Esophagus muscularis mucosa (tissue), 4 donors: Measurements from ENCODE around the gene PCNX1. TPM values are rescaled to one million over a fixed set of nuclear protein-coding genes. Genes with fewer than 3 reads are reported as not detected.

Experiments used
- DNase-seq: peaks from one replicate; pipeline ENCODE4 v3.0.0-alpha.2; 2017; ENCODE audit errors: extremely low spot score
- H3K27ac ChIP-seq, 4 donors: fragments of 200-600 bp; sonication (generic); replicated peaks in 1 of 4; 1 replicate in 3 of 4; 2 replicates in 1 of 4; pipeline ENCODE4 v1.5.1; 2016 to 2019; ENCODE audit warnings: mild to moderate bottlenecking in 1 of 4
- H3K27me3 ChIP-seq, 4 donors: fragments of 200-600 bp; sonication (generic); one replicate each; pipeline versions ENCODE4 v1.5.1 to v1.6.0; 2016 to 2019
- H3K36me3 ChIP-seq, 4 donors: fragments of 200-600 bp; sonication (generic); one replicate each; pipeline ENCODE4 v1.5.1; 2016 to 2019
- H3K4me1 ChIP-seq, 4 donors: fragments of 200-600 bp; sonication (generic); one replicate each; pipeline ENCODE4 v1.5.1; 2016 to 2019
- H3K4me3 ChIP-seq, 4 donors: fragments of 200-600 bp; sonication (generic); 1 replicate in 2 of 4; 2 replicates in 2 of 4; pipeline ENCODE4 v1.5.1; 2016 to 2019; ENCODE audit warnings: mild to moderate bottlenecking in 4 of 4, moderate library complexity in 1 of 4
- H3K9me3 ChIP-seq, 4 donors: fragments of 200-600 bp; sonication (generic); 1 replicate in 3 of 4; 2 replicates in 1 of 4; pipeline ENCODE4 v1.5.1; 2016 to 2019
- EP300 ChIP-seq: sonication (generic); formaldehyde crosslinking; IDR thresholded peaks from one replicate; pipeline ENCODE4 v1.6.1; 2017; ENCODE audit warnings: antibody characterized with exemption
- POLR2A ChIP-seq: fragments of 450-650 bp; IDR thresholded peaks from one replicate; pipeline ENCODE4 v1.6.1; 2017; ENCODE audit warnings: antibody characterized with exemption, moderate library complexity, mild to moderate bottlenecking, low read depth
- POLR2AphosphoS5 ChIP-seq, 2 donors: sonication (generic); formaldehyde crosslinking; IDR thresholded peaks; one replicate each; pipeline ENCODE4 v1.6.1; 2017; ENCODE audit warnings: antibody characterized with exemption in 2 of 2
- WGBS: methylation state at CpG from one replicate; pipeline ENCODE4 v1.1.5; 2018; 5-methylcytosine and 5-hydroxymethylcytosine counted together
- intact Hi-C: fragments of 100-400 bp; cut with DNase I; formaldehyde crosslinking; loops from one replicate; pipeline ENCODE4 v1.15.1; 2023
- total RNA-seq, 4 donors: library from RNA; depleted of rRNA; stranded (reverse); fragments of >200 nt; gene quantifications; one replicate each; pipeline versions ENCODE4 v1.1.0 to v1.2.1, GENCODE V29; 2016
- TF ChIP-seq, protein P1 (sequence below), 3 experiments: fragments of 200-600 bp in 2 of 3; fragments of 450-650 bp in 1 of 3; sonication (generic) in 2 of 3; IDR thresholded peaks; one replicate each; pipeline ENCODE4 v1.5.1; 2017 to 2019; ENCODE audit warnings: antibody characterized with exemption in 3 of 3, mild to moderate bottlenecking in 2 of 3, moderate library complexity in 1 of 3

Gene PCNX1
- total RNA-seq, 4 donors from 2014 or later, result 56.3 to 62.5 (median 59.6) TPM

DNA sequence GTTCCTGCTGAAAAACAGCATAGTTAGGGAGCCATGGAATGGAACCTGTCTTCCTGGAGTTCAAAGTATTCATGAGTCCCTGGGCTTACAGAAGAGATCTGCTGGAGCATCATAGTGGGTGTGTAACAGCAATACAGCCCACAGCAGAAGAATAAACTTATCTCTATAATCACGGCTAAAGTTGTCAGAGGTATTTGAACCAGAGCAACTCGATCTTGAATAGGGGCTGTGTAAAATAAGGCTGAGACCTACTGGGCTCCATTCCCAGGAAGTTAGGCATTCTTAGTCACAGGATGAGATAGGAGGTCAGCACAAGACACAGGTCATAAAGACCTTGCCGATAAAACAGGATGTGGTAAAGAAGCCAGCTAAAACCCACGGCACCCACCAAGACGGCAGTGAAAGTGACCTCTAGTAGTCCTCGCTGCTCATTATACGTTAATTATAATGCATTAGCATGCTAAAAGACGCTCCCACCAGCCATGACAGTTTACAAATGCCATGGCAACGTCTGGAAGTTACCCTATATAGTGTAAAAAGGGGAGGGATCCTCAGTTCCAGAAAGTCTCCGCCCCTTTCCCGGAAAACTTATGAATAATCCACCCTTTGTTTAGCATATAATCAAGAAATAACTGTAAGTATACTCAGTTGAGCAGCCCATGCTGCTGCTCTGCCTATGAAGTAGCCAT is 223.4 kb downstream of the PCNX1 start:
- WGBS, result 69% methylated on average over 11 of the region's 11 CpGs
- H3K4me3 ChIP-seq, result no peak overlapping the region

DNA sequence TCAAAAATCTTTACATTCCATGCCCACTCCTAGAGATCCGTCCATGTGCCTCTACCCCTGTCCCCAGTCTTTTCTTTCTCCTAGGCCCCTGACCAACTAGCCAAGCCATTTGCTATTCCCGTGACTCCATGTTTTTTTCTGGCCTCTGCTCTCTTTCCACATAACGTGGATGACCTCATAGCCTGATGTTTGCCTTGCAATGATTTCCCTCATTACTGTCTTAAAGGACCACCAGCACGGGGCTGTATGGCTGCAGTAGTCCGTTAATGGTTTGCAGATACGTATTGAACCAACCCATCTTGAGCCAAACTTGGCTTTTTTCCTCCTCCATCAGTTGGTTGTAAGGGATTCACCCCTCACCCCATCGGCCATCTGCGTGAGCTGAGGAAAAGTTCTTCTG is 226.0 kb downstream of the PCNX1 start:
- DNase-seq, result peak; percentile 47
- H3K9me3 ChIP-seq, result peaks cover 0 to 4% (median 0%) of the 10 kb centered on the region in 4 donors
- H3K4me3 ChIP-seq, result no peak overlapping the region
- H3K27me3 ChIP-seq, result no peaks in the 10 kb centered on the region
- peaks cover 0 to 6% (median 0%) of the 10 kb centered on the region in 4 donors for H3K4me1 ChIP-seq
- no peak overlapping the region for H3K27ac ChIP-seq
- TF ChIP-seq POLR2A (no peak), POLR2AphosphoS5 (IDR thresholded peaks at IDR 0.05) (no peak), EP300 (no peak)
- TF ChIP-seq, protein P1, sequence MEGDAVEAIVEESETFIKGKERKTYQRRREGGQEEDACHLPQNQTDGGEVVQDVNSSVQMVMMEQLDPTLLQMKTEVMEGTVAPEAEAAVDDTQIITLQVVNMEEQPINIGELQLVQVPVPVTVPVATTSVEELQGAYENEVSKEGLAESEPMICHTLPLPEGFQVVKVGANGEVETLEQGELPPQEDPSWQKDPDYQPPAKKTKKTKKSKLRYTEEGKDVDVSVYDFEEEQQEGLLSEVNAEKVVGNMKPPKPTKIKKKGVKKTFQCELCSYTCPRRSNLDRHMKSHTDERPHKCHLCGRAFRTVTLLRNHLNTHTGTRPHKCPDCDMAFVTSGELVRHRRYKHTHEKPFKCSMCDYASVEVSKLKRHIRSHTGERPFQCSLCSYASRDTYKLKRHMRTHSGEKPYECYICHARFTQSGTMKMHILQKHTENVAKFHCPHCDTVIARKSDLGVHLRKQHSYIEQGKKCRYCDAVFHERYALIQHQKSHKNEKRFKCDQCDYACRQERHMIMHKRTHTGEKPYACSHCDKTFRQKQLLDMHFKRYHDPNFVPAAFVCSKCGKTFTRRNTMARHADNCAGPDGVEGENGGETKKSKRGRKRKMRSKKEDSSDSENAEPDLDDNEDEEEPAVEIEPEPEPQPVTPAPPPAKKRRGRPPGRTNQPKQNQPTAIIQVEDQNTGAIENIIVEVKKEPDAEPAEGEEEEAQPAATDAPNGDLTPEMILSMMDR (IDR thresholded peaks at IDR 0.05), result no peak
- 95% methylated on average over 8 of the region's 8 CpGs for WGBS
- intact Hi-C loops, result no loop called here
- H3K36me3 ChIP-seq, result no peaks in the 10 kb centered on the region

More for the DNA sequence above, 223.4 kb downstream of the PCNX1 start:
- H3K9me3 ChIP-seq, result no peaks in the 10 kb centered on the region
- no peaks in the 10 kb centered on the region for H3K27me3 ChIP-seq
- no peaks in the 10 kb centered on the region for H3K36me3 ChIP-seq
- TF ChIP-seq EP300 (no peak), POLR2A (no peak), POLR2AphosphoS5 (IDR thresholded peaks at IDR 0.05) (no peak)
- TF ChIP-seq, protein P1 (IDR thresholded peaks at IDR 0.05), result no peak
- peak; percentile 55 for DNase-seq
- peaks cover 0 to 6% (median 0%) of the 10 kb centered on the region in 4 donors for H3K4me1 ChIP-seq
- intact Hi-C loops, result no loop called here
- H3K27ac ChIP-seq, result no peak overlapping the region

DNA sequence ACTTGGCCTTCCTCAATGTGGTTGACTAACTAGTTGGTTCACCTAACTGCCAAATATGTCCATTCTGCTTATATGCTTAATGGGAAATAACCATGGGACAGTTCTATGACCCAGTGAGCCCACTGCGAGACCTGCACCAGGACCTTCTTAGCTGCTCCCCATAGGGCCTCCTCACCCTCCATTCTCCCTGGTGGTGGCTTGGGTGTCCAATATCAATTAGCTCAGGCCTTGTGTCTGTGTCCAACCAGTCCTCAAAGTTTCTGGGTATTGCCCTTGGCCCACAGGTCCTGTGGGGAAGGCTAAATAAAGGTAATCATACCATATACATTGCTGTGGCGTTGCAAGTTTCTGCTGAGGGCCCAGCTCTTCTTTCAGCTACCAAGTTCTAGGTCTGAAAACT is 228.2 kb downstream of the PCNX1 start:
- Histone ChIP-seq H3K27ac (no peak overlapping the region), H3K9me3 (peaks cover 0 to 4% (median 0%) of the 10 kb centered on the region in 4 donors), H3K27me3 (no peaks in the 10 kb centered on the region), H3K4me3 (no peak overlapping the region), H3K4me1 (peaks cover 0 to 6% (median 5%) of the 10 kb centered on the region in 4 donors), H3K36me3 (no peaks in the 10 kb centered on the region)
- TF ChIP-seq, protein P1 (IDR thresholded peaks at IDR 0.05), result no peak
- intact Hi-C loops, result loop anchor here (5.0 kb wide), 1 partner anchor 722 kb away; no protein-coding TSS in a partner anchor
- WGBS, result 90% methylated on average over 2 of the region's 2 CpGs
- DNase-seq, result peak; percentile 57

DNA sequence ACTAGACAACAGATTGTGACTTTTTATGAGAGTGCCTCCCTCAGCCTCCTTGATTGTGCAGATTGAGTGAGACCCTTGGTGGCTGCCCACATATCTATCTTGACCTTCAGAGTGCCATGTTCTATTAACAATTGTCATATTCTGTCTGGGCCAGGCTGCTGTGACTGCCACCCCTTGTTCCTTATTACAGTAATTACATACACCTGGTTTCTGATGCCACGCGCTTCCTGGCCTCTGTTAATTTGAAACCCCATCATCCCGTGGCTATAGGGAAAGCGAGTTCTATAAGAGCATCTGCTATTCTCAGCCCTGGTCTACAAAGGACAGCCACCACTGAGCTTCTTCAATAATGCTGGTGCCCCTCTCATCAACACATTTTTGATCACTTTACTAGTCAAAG is 228.7 kb downstream of the PCNX1 start:
- H3K27ac ChIP-seq, result no peak overlapping the region
- WGBS, result 90% methylated on average over 4 of the region's 4 CpGs
- no peaks in the 10 kb centered on the region for H3K36me3 ChIP-seq
- H3K27me3 ChIP-seq, result no peaks in the 10 kb centered on the region
- peaks cover 0 to 4% (median 0%) of the 10 kb centered on the region in 4 donors for H3K9me3 ChIP-seq
- no peak overlapping the region for H3K4me3 ChIP-seq
- DNase-seq, result peak; percentile 60
- no peak for TF ChIP-seq POLR2AphosphoS5 (IDR thresholded peaks at IDR 0.05)
- TF ChIP-seq, protein P1 (IDR thresholded peaks at IDR 0.05), result no peak
- TF ChIP-seq EP300, result no peak
- no peak for TF ChIP-seq POLR2A
- intact Hi-C loops, result loop anchor here (5.0 kb wide), 1 partner anchor 721 kb away; no protein-coding TSS in a partner anchor
- H3K4me1 ChIP-seq, result peaks cover 0 to 6% (median 3%) of the 10 kb centered on the region in 4 donors
